HCT116 (cell line): ENCODE measurements around the gene RNU1-1. TPM values are rescaled to one million over a fixed set of nuclear protein-coding genes. Genes with fewer than 3 reads are reported as not detected.
"Not testable (repeated sequence)": the region's sequence is repeated elsewhere in the genome, so short reads cannot be mapped to it uniquely, and the experiment has no call there.

Source experiments
- ATAC-seq: fragments of 200-7000 bp; cut with Tn5 transposase; 2 replicates; pipeline ENCODE4 v1.9.1; 2020; ENCODE audit warnings: mild to moderate bottlenecking, moderate library complexity
- BruUV-seq: library from RNA; stranded (reverse); fragments of 400-500 nt; replicated peaks from 2 replicates; lab custom pipeline; 2021; lab: Mats Ljungman, UMichigan
- CTCF ChIA-PET: fragments of 300-600 bp; sonication (Branson Sonifier 250); formaldehyde crosslinking; loops from one replicate; lab custom pipeline; 2021; ENCODE audit warnings: antibody characterized with exemption; lab: Charles Lee
- POLR2A ChIA-PET: fragments of 300-600, 350-600 bp; sonication (Branson Sonifier 250); formaldehyde crosslinking; loops from one replicate; lab custom pipeline; 2021; ENCODE audit warnings: antibody characterized with exemption; lab: Charles Lee
- RAD21 ChIA-PET, 2 experiments: fragments of 300-600 bp; sonication (Branson Sonifier 250); formaldehyde crosslinking; loops; one replicate each; lab custom pipeline; 2023; ENCODE audit warnings: low total read pairs in 2 of 2; ENCODE audit not compliant: uncharacterized antibody in 2 of 2, unreplicated experiment in 2 of 2, low non-redundant PET in 1 of 2; lab: Charles Lee
- DNase-seq: peaks from one replicate; pipeline ENCODE4 v3.0.0-alpha.2; 2010; ENCODE audit warnings: low read depth, low spot score
- H2AFZ ChIP-seq: fragments of 200-600 bp; shearing (Covaris generic), sonication (generic); 2 replicates; pipeline ENCODE4 v1.6.1; 2017; ENCODE audit warnings: low read depth, mixed run types, mixed read lengths, antibody characterized with exemption, low read length; ENCODE audit not compliant: poor library complexity, severe bottlenecking
- H3K27ac ChIP-seq: 2 replicates; pipeline ENCODE4 v1.5.1; 2012; ENCODE audit warnings: low read depth, low read length
- H3K27me3 ChIP-seq: fragments of 200-600 bp; sonication (generic); 2 replicates; pipeline ENCODE4 v1.6.1; 2016; ENCODE audit warnings: mixed run types, low read length, mixed read lengths; ENCODE audit not compliant: insufficient read depth
- H3K36me3 ChIP-seq, 2 experiments: fragments of 200-500 bp in 1 of 2; fragments of 200-600 bp in 1 of 2; sonication (Bioruptor generic) in 1 of 2; sonication (generic) in 1 of 2; 2 replicates each; pipeline versions ENCODE4 v1.5.1 to v1.6.1; 2014 to 2016; ENCODE audit warnings: low read length in 2 of 2, inconsistent platforms in 1 of 2, mixed read lengths in 1 of 2, mixed run types in 1 of 2; ENCODE audit not compliant: insufficient read depth in 2 of 2, control insufficient read depth in 1 of 2
- H3K4me1 ChIP-seq, 2 experiments: fragments of 200-600 bp in 1 of 2; sonication (generic) in 1 of 2; 2 replicates each; pipeline versions ENCODE4 v1.5.1 to v1.6.1; 2012 to 2017; ENCODE audit warnings: low read length in 2 of 2, inconsistent platforms in 1 of 2, mild to moderate bottlenecking in 1 of 2, mixed read lengths in 1 of 2, mixed run types in 1 of 2, moderate library complexity in 1 of 2; ENCODE audit not compliant: insufficient read depth in 2 of 2, control insufficient read depth in 1 of 2
- H3K4me2 ChIP-seq: fragments of 200-600 bp; sonication (generic); 2 replicates; pipeline ENCODE4 v1.6.1; 2017; ENCODE audit warnings: mixed run types, low read length, mixed read lengths
- H3K4me3 ChIP-seq, 2 experiments: fragments of 200-600 bp in 1 of 2; sonication (generic) in 1 of 2; replicated peaks in 1 of 2; 2 replicates each; pipeline ENCODE4 v1.5.1; 2011 to 2016; ENCODE audit warnings: low read length in 2 of 2, control low read depth in 1 of 2, low read depth in 1 of 2, mild to moderate bottlenecking in 1 of 2, mixed read lengths in 1 of 2, mixed run types in 1 of 2
- H3K79me2 ChIP-seq: fragments of 200-600 bp; sonication (generic); 2 replicates; pipeline ENCODE4 v1.6.1; 2017; ENCODE audit warnings: mild to moderate bottlenecking, mixed run types, low read length, moderate library complexity, mixed read lengths; ENCODE audit not compliant: insufficient read depth
- H3K9ac ChIP-seq: fragments of 200-600 bp; sonication (generic); 2 replicates; pipeline ENCODE4 v1.6.1; 2016; ENCODE audit warnings: low read length, mixed read lengths
- H3K9me2 ChIP-seq: fragments of 200-600 bp; sonication (generic), shearing (Covaris generic); 2 replicates; pipeline ENCODE4 v1.6.1; 2017; ENCODE audit warnings: mixed run types, mild to moderate bottlenecking, moderate library complexity; ENCODE audit not compliant: insufficient read depth
- H3K9me3 ChIP-seq, 2 experiments: fragments of 200-500 bp in 1 of 2; fragments of 200-600 bp in 1 of 2; sonication (Bioruptor generic) in 1 of 2; sonication (generic) in 1 of 2; 2 replicates each; pipeline ENCODE4 v1.6.1; 2014 to 2017; ENCODE audit warnings: low read length in 2 of 2, mixed read lengths in 2 of 2, inconsistent platforms in 1 of 2, low read depth in 1 of 2, mild to moderate bottlenecking in 1 of 2, mixed run types in 1 of 2, moderate library complexity in 1 of 2; ENCODE audit not compliant: control insufficient read depth in 1 of 2, insufficient read depth in 1 of 2
- H4K20me1 ChIP-seq: fragments of 200-600 bp; sonication (generic), shearing (Covaris generic); 2 replicates; pipeline ENCODE4 v1.6.1; 2017; ENCODE audit warnings: mixed run types, mild to moderate bottlenecking, moderate library complexity; ENCODE audit not compliant: insufficient read depth
- intact Hi-C: fragments of 100-400 bp; cut with micrococcal nuclease; formaldehyde crosslinking; loops from 2 replicates; pipeline ENCODE4 v1.10.0; 2022
- total RNA-seq: library from RNA; stranded (reverse); gene quantifications from one replicate; pipeline ENCODE4 v1.2.1, GENCODE V29; 2021; ENCODE audit not compliant: unreplicated experiment

RNU1-1 gene
- total RNA-seq, 1 experiment from 2014 or later, result 1,685 TPM

GRCh38 chr1:16511926-16512325, 2.2 kb downstream of the RNU1-1 start:
- H3K27ac ChIP-seq, H3K27me3 ChIP-seq, H4K20me1 ChIP-seq, H3K9me2 ChIP-seq, H3K9ac ChIP-seq, H3K4me2 ChIP-seq, H3K79me2 ChIP-seq, H3K36me3 ChIP-seq, intact Hi-C loops, ATAC-seq, DNase-seq, H3K9me3 ChIP-seq, POLR2A ChIA-PET, CTCF ChIA-PET, H2AFZ ChIP-seq, BruUV-seq, RAD21 ChIA-PET, H3K4me3 ChIP-seq: not testable (repeated sequence)
- peaks cover 7 to 11% of the 10 kb centered on the region in 2 experiments; a peak in 3 of 4 replicates for H3K4me1 ChIP-seq

- DNase-seq, result not testable (repeated sequence)
Measured at GRCh38 chr1:16508861-16509445, 5.1 kb downstream of the RNU1-1 start.

More at GRCh38 chr1:16508861-16509445, 5.1 kb downstream of the RNU1-1 start:
- H2AFZ ChIP-seq, H3K9me2 ChIP-seq, H3K9ac ChIP-seq, H3K4me3 ChIP-seq, H3K27me3 ChIP-seq, H3K4me2 ChIP-seq, H3K79me2 ChIP-seq, ATAC-seq, BruUV-seq, CTCF ChIA-PET, H3K36me3 ChIP-seq, H3K9me3 ChIP-seq, H3K27ac ChIP-seq, intact Hi-C loops, H4K20me1 ChIP-seq, RAD21 ChIA-PET: not testable (repeated sequence)
- H3K4me1 ChIP-seq, result peaks cover 7 to 11% of the 10 kb centered on the region in 2 experiments; a peak in 3 of 4 replicates
- POLR2A ChIA-PET, result interaction anchor here (0.7 kb wide), 1 partner anchor 92 kb away, joined by 3 read pairs; no protein-coding TSS in a partner anchor
